HG03139 (cell line): ENCODE results near the gene RNF39.

Source experiments
- ATAC-seq: cut with Tn5 transposase; IDR thresholded peaks from one replicate; pipeline ENCODE4 v1.9.1; 2021; ENCODE audit not compliant: unreplicated experiment

Gene RNF39

DNA sequence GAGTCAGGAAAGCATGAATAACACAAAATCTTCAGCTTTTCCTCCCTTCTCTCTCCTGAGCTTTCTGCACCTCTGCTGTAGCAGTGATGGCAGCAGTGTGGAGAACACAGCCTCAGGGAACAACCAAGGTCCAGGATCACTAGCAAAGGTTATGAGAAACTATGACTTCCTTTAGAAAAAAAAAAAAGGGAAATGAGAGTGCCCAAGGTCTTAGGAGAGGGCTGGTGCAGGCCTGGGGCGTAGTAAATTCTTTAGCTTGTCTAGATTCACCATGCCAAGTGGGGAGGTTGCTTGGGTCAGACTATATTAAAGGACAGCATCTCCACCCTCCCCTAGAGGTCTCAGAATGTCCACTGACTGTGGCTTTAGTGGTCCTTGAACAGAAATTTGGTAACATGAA, 54.9 kb downstream of the RNF39 start:
- ATAC-seq: no peak
